Endothelial cell of umbilical vein (primary cell): ENCODE data around the gene ANKS1B. TPM values are rescaled to one million over a fixed set of nuclear protein-coding genes. Genes with fewer than 3 reads are reported as not detected.

Source experiments
- BruUV-seq: library from RNA; stranded (reverse); fragments of 400-500 nt; replicated peaks from 2 replicates; lab custom pipeline; 2021; lab: Mats Ljungman, UMichigan
- CTCF ChIA-PET: fragments of 300-600, 350-600 bp; sonication (Branson Sonifier 250); formaldehyde crosslinking; loops from one replicate; lab custom pipeline; 2021; ENCODE audit warnings: antibody characterized with exemption, inconsistent platforms; lab: Charles Lee
- POLR2A ChIA-PET: fragments of 300-600, 350-600 bp; sonication (Branson Sonifier 250); formaldehyde crosslinking; loops from one replicate; lab custom pipeline; 2021; ENCODE audit warnings: antibody characterized with exemption, inconsistent platforms; lab: Charles Lee
- DNase-seq: peaks from one replicate; pipeline ENCODE4 v3.0.0-alpha.2; 2011; ENCODE audit warnings: low read depth, low spot score
- FAIRE-seq: peaks from 2 replicates; lab custom pipeline; 2011; peaks lifted over from hg19 to GRCh38; lab: Jason Lieb, UNC
- H2AFZ ChIP-seq: 2 replicates; pipeline ENCODE4 v1.6.0; 2012; ENCODE audit warnings: low read depth, low read length, control low read depth, inconsistent platforms
- H3K27ac ChIP-seq: 2 replicates; pipeline ENCODE4 v1.5.1; 2011; ENCODE audit warnings: low read depth, mild to moderate bottlenecking, control low read depth, low read length, moderate library complexity; ENCODE audit not compliant: insufficient read depth
- H3K27me3 ChIP-seq, 2 experiments: 2 replicates each; pipeline versions ENCODE4 v1.6.0 to v1.6.1; 2011; ENCODE audit warnings: low read length in 2 of 2, mixed read lengths in 1 of 2; ENCODE audit not compliant: control insufficient read depth in 2 of 2, insufficient read depth in 2 of 2
- H3K36me3 ChIP-seq, 2 experiments: 2 replicates in 1 of 2; 3 replicates in 1 of 2; pipeline ENCODE4 v1.5.1; 2011; ENCODE audit warnings: low read length in 2 of 2, mild to moderate bottlenecking in 1 of 2, moderate library complexity in 1 of 2; ENCODE audit not compliant: control insufficient read depth in 2 of 2, insufficient read depth in 2 of 2; ENCODE audit errors: extremely low read depth in 1 of 2
- H3K4me1 ChIP-seq: 3 replicates; pipeline ENCODE4 v1.5.1; 2011; ENCODE audit warnings: mild to moderate bottlenecking, low read length; ENCODE audit not compliant: control insufficient read depth, insufficient read depth; ENCODE audit errors: extremely low read depth
- H3K4me2 ChIP-seq: 2 replicates; pipeline ENCODE4 v1.6.1; 2011; ENCODE audit warnings: low read length, control low read depth, mixed read lengths; ENCODE audit not compliant: insufficient read depth
- H3K4me3 ChIP-seq, 3 experiments: fragments of 200-600 bp in 1 of 3; sonication (generic), shearing (Covaris generic) in 1 of 3; replicated peaks in 1 of 3; 2 replicates each; pipeline ENCODE4 v1.5.1; 2011 to 2016; ENCODE audit warnings: control low read depth in 3 of 3, low read length in 3 of 3, mild to moderate bottlenecking in 2 of 3, inconsistent platforms in 1 of 3, low read depth in 1 of 3, moderate library complexity in 1 of 3; ENCODE audit not compliant: insufficient read depth in 1 of 3
- H3K79me2 ChIP-seq: 2 replicates; pipeline ENCODE4 v1.6.0; 2012; ENCODE audit warnings: low read length, inconsistent platforms; ENCODE audit not compliant: control insufficient read depth, insufficient read depth
- H3K9ac ChIP-seq: replicated peaks from 2 replicates; pipeline ENCODE3; 2011; ENCODE audit warnings: low read length, control low read depth; ENCODE audit not compliant: insufficient read depth; ENCODE audit errors: extremely low read depth
- H3K9me1 ChIP-seq: replicated peaks from 3 replicates; pipeline ENCODE4 v1.6.0; 2011; ENCODE audit warnings: mild to moderate bottlenecking, low read length; ENCODE audit not compliant: control insufficient read depth, insufficient read depth; ENCODE audit errors: extremely low read depth
- H3K9me3 ChIP-seq: replicated peaks from 2 replicates; pipeline ENCODE4 v1.5.1; 2012; ENCODE audit warnings: low read length, inconsistent platforms; ENCODE audit not compliant: control insufficient read depth, insufficient read depth
- H4K20me1 ChIP-seq: replicated peaks from 2 replicates; pipeline ENCODE3; 2011; ENCODE audit warnings: mild to moderate bottlenecking, low read length; ENCODE audit not compliant: control insufficient read depth, insufficient read depth; ENCODE audit errors: extremely low read depth
- GATA2 ChIP-seq: IDR thresholded peaks from 2 replicates; pipeline ENCODE4 v1.7.0; 2011; ENCODE audit warnings: low read depth, mild to moderate bottlenecking, moderate library complexity, mixed read lengths, low read length; ENCODE audit not compliant: insufficient read length, insufficient read depth
- JUN ChIP-seq: IDR thresholded peaks from 2 replicates; pipeline ENCODE4 v1.6.1; 2011; ENCODE audit warnings: borderline replicate concordance, low read depth; ENCODE audit not compliant: insufficient read length, insufficient read depth
- MYC ChIP-seq: IDR thresholded peaks from one replicate; pipeline ENCODE4 v1.6.1; 2011; ENCODE audit warnings: mild to moderate bottlenecking, low read depth, low read length
- POLR2A ChIP-seq: IDR thresholded peaks from 2 replicates; pipeline ENCODE4 v1.6.1; 2012; ENCODE audit warnings: low read depth, mild to moderate bottlenecking, control low read depth, low read length
- POLR2AphosphoS5 ChIP-seq: IDR thresholded peaks from 2 replicates; pipeline ENCODE4 v1.6.1; 2012; ENCODE audit warnings: low read depth, mild to moderate bottlenecking, control low read depth, low read length, moderate library complexity; ENCODE audit not compliant: insufficient read depth
- dilution Hi-C: fragments of 300-500 bp; cut with MboI; formaldehyde crosslinking; loops from one replicate; pipeline ENCODE4 v1.15.0; 2019; ENCODE audit warnings: low sequenced_read_pairs; ENCODE audit not compliant: extremely low pct_ligation_motif_present
- intact Hi-C: fragments of 100-400 bp; cut with micrococcal nuclease; formaldehyde crosslinking; loops from one replicate; pipeline ENCODE4 v1.10.0; 2022
- polyA plus RNA-seq, 4 experiments: library from polyadenylated mRNA; depleted of rRNA in 3 of 4; stranded (reverse) in 3 of 4; unstranded in 1 of 4; fragments of >200 nt; gene quantifications; 2 replicates each; pipeline versions ENCODE4 v1.2.1 to v1.2.3, GENCODE V29; 2011 to 2012; ENCODE audit warnings: missing spikeins in 1 of 4
- total RNA-seq: library from RNA; stranded (reverse); gene quantifications from 2 replicates; pipeline ENCODE4 v1.2.3, GENCODE V29; 2021
- TF ChIP-seq, protein P1 (sequence below), 2 donors: IDR thresholded peaks; 1 replicate in 1 of 2; 2 replicates in 1 of 2; pipeline ENCODE4 v1.5.1; 2011; ENCODE audit warnings: low read length in 2 of 2, mild to moderate bottlenecking in 2 of 2, moderate library complexity in 2 of 2, control low read depth in 1 of 2, inconsistent platforms in 1 of 2, low read depth in 1 of 2; ENCODE audit not compliant: insufficient read depth in 1 of 2; ENCODE audit errors: extremely low read depth in 1 of 2
- TF ChIP-seq, protein P2 (sequence below): IDR thresholded peaks from 2 replicates; pipeline ENCODE4 v1.6.1; 2011; ENCODE audit not compliant: insufficient read depth, insufficient read length

The ANKS1B gene
- total and polyA plus RNA-seq, 2 donors (not counting 3 experiments of a cell fraction or from before 2014, with no cell fraction given) = 0.15 to 0.38 TPM

DNA sequence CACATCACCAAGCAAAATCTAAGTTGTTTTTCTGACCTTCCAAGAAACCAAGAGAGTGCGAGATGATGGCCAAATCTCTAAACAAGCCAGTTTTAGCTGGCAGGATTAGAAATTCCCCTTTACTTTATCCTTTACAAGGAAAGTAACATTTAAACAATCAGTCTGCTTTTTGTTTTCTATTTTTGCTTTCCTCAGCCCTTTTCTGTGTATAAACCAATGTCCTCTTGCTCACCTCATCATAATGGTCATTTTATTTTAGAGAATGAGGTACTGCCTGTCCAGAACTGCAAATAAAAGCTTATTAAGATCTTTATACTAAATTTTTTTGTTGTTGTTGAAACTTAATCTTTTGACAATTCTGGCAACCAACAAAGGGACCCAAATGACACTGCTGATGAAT, 779.6 kb downstream of the ANKS1B start:
- FAIRE-seq (no peak), DNase-seq (no peak)
- no peak overlapping the region for H3K27ac ChIP-seq
- H3K9me1 ChIP-seq = no peaks in the 10 kb centered on the region
- no peak overlapping the region for H2AFZ ChIP-seq
- H3K4me3 ChIP-seq = no peak overlapping the region
- no peaks in the 10 kb centered on the region for H4K20me1 ChIP-seq
- no peaks in the 10 kb centered on the region for H3K79me2 ChIP-seq
- H3K4me1 ChIP-seq = no peaks in the 10 kb centered on the region
- no peak for TF ChIP-seq JUN
- TF ChIP-seq POLR2A = no peak
- TF ChIP-seq, protein P1, sequence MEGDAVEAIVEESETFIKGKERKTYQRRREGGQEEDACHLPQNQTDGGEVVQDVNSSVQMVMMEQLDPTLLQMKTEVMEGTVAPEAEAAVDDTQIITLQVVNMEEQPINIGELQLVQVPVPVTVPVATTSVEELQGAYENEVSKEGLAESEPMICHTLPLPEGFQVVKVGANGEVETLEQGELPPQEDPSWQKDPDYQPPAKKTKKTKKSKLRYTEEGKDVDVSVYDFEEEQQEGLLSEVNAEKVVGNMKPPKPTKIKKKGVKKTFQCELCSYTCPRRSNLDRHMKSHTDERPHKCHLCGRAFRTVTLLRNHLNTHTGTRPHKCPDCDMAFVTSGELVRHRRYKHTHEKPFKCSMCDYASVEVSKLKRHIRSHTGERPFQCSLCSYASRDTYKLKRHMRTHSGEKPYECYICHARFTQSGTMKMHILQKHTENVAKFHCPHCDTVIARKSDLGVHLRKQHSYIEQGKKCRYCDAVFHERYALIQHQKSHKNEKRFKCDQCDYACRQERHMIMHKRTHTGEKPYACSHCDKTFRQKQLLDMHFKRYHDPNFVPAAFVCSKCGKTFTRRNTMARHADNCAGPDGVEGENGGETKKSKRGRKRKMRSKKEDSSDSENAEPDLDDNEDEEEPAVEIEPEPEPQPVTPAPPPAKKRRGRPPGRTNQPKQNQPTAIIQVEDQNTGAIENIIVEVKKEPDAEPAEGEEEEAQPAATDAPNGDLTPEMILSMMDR (IDR thresholded peaks at IDR 0.05; ENCODE audit: extremely low read depth in 1 of 2, insufficient read depth in 1 of 2, low read depth in 1 of 2, low read length in 2 of 2) = no peak
- no peak for TF ChIP-seq POLR2AphosphoS5
- H3K4me2 ChIP-seq = no peak overlapping the region
- dilution Hi-C loops (no loop called here), intact Hi-C loops (no loop called here)
- no peaks in the 10 kb centered on the region for H3K36me3 ChIP-seq
- no TSS peak for BruUV-seq
- H3K9me3 ChIP-seq = peaks cover 8% of the 10 kb centered on the region
- ChIA-PET POLR2A (no interaction called here), CTCF (no interaction called here)
- no peak overlapping the region for H3K9ac ChIP-seq
- H3K27me3 ChIP-seq = no peaks in the 10 kb centered on the region

DNA sequence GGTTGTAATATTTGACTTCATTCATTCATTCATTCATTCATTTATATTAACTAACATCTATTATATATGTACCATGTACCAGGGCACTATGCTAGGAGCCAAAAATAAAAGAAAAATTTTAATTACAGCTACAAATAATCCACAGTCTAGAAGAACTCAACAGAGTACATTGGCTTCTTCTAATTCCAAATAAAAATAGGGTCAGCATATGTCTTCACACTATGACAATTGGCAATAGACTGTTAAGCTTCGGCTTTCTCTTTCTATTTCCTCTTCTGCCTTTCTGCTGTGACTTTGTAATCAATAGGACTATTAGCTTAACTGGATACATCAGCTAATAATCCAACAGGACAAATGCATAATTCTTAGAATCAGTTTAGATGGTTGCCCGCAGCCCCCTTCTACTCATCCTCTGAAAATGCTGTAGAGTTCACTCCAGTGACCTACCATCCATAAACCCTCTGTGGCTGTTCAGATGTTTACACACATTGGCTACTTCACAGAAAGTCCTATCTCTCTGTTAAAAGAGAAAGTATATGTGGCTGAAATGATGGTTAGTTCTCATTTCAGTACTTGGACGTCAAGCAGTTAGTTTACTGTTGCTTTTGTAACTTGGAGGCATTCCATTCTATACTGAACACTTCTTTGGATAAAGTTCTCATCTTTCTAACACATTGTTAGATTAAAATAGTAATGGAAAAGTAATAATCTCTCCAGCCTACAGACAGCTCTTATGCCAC, 782.7 kb downstream of the ANKS1B start:
- Histone ChIP-seq H3K27ac (no peak overlapping the region), H2AFZ (no peak overlapping the region), H3K79me2 (no peaks in the 10 kb centered on the region), H3K9me3 (peaks cover 8% of the 10 kb centered on the region), H3K9me1 (no peaks in the 10 kb centered on the region), H3K4me3 (no peak overlapping the region), H3K9ac (no peak overlapping the region), H3K36me3 (no peaks in the 10 kb centered on the region), H3K4me2 (no peak overlapping the region), H3K4me1 (no peaks in the 10 kb centered on the region), H4K20me1 (no peaks in the 10 kb centered on the region), H3K27me3 (no peaks in the 10 kb centered on the region)
- no TSS peak for BruUV-seq
- TF ChIP-seq JUN (no peak), GATA2 (no peak), MYC (no peak)
- TF ChIP-seq, protein P2, sequence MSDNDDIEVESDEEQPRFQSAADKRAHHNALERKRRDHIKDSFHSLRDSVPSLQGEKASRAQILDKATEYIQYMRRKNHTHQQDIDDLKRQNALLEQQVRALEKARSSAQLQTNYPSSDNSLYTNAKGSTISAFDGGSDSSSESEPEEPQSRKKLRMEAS = no peak
- FAIRE-seq (no peak), DNase-seq (no peak)
- dilution Hi-C loops (no loop called here), intact Hi-C loops (no loop called here)
- POLR2A ChIA-PET = no interaction called here
- CTCF ChIA-PET = no interaction called here
